ENCODE results near the gene RASGRF1.

The RASGRF1 gene

GRCh38 chr15:78927077-78927790, 163.3 kb downstream of the RASGRF1 start:
- H3K27ac ChIP-seq: peak overlapping the region; percentile 3; the same call in 1 of the 2 replicates

GRCh38 chr15:78925956-78926743, 164.4 kb downstream of the RASGRF1 start:
- H3K27ac ChIP-seq: peak overlapping the region; percentile 3; the same call in 1 of the 2 replicates
- TF ChIP-seq, protein P1, sequence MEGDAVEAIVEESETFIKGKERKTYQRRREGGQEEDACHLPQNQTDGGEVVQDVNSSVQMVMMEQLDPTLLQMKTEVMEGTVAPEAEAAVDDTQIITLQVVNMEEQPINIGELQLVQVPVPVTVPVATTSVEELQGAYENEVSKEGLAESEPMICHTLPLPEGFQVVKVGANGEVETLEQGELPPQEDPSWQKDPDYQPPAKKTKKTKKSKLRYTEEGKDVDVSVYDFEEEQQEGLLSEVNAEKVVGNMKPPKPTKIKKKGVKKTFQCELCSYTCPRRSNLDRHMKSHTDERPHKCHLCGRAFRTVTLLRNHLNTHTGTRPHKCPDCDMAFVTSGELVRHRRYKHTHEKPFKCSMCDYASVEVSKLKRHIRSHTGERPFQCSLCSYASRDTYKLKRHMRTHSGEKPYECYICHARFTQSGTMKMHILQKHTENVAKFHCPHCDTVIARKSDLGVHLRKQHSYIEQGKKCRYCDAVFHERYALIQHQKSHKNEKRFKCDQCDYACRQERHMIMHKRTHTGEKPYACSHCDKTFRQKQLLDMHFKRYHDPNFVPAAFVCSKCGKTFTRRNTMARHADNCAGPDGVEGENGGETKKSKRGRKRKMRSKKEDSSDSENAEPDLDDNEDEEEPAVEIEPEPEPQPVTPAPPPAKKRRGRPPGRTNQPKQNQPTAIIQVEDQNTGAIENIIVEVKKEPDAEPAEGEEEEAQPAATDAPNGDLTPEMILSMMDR (conservative IDR thresholded peaks at IDR 0.05): no peak

More at GRCh38 chr15:78927077-78927790, 163.3 kb downstream of the RASGRF1 start:
- TF ChIP-seq, protein P1 (conservative IDR thresholded peaks at IDR 0.05): no peak

DNA sequence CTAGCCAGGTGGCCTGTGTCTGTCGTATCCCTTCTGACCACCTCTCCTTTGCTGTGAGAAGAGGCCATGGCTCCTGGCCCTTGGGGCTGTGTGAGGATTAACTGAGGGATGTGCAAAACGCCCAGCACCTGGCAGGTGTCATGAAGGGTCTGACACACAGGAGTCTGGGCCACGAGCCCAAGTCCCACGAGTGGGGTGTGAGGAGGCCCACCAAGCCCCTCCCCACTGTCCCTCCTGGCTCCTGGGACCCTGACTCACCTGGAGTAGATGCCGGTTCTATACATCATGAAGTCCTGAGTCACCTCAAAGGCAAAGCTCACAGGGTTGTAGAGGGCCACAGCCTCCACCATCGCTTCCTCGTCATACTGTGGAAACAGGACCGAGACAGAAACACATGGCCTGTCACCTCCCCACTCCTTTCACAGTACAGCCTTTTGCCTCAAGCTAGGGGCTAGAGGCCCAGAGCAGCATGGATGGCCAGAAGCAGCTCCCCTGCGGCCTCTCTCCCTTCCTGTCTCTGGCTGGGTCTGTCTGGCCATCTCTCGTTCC, 165.4 kb downstream of the RASGRF1 start:
- TF ChIP-seq, protein P1 (conservative IDR thresholded peaks at IDR 0.05): no peak
- H3K27ac ChIP-seq: no peak overlapping the region

- TF ChIP-seq, protein P1 (conservative IDR thresholded peaks at IDR 0.05): no peak
- H3K27ac ChIP-seq: no peak overlapping the region
Observed at GRCh38 chr15:78923480-78924360, 166.9 kb downstream of the RASGRF1 start.

DNA sequence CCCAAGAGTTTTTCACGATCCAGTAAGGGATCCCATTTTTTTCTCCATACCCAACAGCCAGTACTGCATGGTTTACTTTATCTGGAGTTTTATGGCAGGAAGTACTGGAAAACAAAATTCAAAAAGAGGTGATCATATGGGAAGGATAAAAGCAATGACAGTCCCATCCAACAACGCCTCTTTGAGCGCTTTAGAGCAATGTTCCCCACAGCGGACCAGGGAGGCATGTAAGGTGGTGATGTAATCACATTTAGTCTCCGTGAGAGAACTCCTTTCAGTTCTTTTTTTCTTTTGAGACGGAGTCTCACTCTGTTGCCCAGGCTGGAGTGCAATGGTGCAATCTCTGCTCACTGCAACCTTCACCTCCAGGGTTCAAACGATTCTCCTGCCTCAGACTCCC, 167.6 kb downstream of the RASGRF1 start:
- H3K27ac ChIP-seq: no peak overlapping the region
- TF ChIP-seq, protein P1 (conservative IDR thresholded peaks at IDR 0.05): no peak

DNA sequence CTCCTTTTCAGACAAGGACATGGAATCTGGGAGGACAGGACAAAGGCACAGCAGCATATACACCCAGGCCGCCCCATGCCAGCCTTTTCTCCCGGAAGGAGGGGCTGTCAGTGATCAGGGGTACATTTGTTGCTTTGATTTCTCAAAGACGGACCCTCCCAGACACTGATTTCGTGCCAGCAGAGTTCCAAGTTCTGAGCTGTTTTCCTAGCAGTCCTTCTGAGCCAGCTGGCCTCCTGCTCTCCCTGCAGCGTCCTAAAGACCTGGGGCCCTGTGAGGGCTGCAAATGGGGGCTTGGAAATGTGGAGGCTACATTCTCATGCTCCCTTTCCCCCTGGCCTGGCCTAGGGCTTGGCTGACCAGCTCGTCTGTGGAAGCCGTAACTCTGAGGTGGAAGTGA, 168.1 kb downstream of the RASGRF1 start:
- H3K27ac ChIP-seq: no peak overlapping the region
- TF ChIP-seq, protein P1 (conservative IDR thresholded peaks at IDR 0.05): no peak
